GM12892 (cell line): ENCODE results near the gene SNRPE.
"Not testable (repeated sequence)": the region's sequence is repeated elsewhere in the genome, so short reads cannot be mapped to it uniquely, and the experiment has no call there.

Experiments
- POLR2A ChIP-seq: IDR thresholded peaks from 2 replicates; pipeline ENCODE4 v1.6.1; 2011; ENCODE audit warnings: low read depth, low read length, control low read depth
- POLR2AphosphoS5 ChIP-seq: IDR thresholded peaks from 2 replicates; pipeline ENCODE4 v1.6.1; 2011; ENCODE audit warnings: low read depth, low read length, control low read depth
- TAF1 ChIP-seq: IDR thresholded peaks from 2 replicates; pipeline ENCODE4 v1.6.1; 2011; ENCODE audit warnings: low read depth, mild to moderate bottlenecking, control low read depth, low read length, borderline replicate concordance

DNA sequence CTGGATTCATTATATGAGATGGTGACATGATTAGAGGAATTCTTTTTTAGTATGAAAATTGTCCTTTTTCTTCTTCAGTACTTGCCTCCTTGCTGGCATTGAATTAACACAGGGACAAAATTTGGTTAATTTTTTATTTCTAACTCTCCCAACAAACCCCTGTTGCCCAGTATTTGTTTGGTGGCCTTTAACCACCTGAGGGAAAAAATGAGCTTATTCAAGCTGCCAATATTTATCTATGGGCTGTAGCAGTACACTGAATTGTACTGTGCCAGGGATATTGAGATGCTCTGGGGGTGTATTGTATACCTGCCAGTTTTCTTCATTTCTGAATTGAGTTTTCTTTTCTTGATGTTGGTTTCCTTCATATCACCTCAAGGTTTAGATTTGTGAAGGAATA is 8.3 kb upstream of the SNRPE start:
- TF ChIP-seq POLR2A, TAF1, POLR2AphosphoS5: not testable (repeated sequence)
